HepG2 (cell line): ENCODE measurements around the gene STAP2. TPM values are rescaled to one million over a fixed set of nuclear protein-coding genes. Genes with fewer than 3 reads are reported as not detected.
A peak's percentile ranks its signal among the peaks of the same experiment; 100 is the strongest.

Experiments
- ARID3A ChIP-seq: IDR thresholded peaks from 2 replicates; pipeline ENCODE4 v1.6.1; 2012; ENCODE audit warnings: low read depth, low read length, improper control_type of control experiment
- CENPX ChIP-seq: sonication (generic); formaldehyde crosslinking; IDR thresholded peaks from 2 replicates; pipeline ENCODE4 v1.9.0; 2021; ENCODE audit warnings: mild to moderate bottlenecking, missing genetic modification reagents, moderate library complexity
- CREB3 ChIP-seq: sonication (generic); formaldehyde crosslinking; IDR thresholded peaks from 2 replicates; pipeline ENCODE4 v1.5.0; 2020; ENCODE audit warnings: missing genetic modification reagents
- EP300 ChIP-seq, 3 experiments: sonication (generic) in 1 of 3; formaldehyde crosslinking in 1 of 3; IDR thresholded peaks; 2 replicates each; pipeline versions ENCODE4 v1.5.1 to v1.6.1; 2011 to 2020; ENCODE audit warnings: low read depth in 2 of 3, low read length in 2 of 3, borderline replicate concordance in 1 of 3, improper control_type of control experiment in 1 of 3, mild to moderate bottlenecking in 1 of 3, missing genetic modification reagents in 1 of 3, moderate library complexity in 1 of 3
- FUBP1 ChIP-seq: sonication (generic); formaldehyde crosslinking; IDR thresholded peaks from 2 replicates; pipeline ENCODE4 v1.5.1; 2020; ENCODE audit warnings: missing genetic modification reagents, mild to moderate bottlenecking, borderline replicate concordance
- MED13 ChIP-seq: sonication (generic); formaldehyde crosslinking; IDR thresholded peaks from 2 replicates; pipeline ENCODE4 v1.5.0; 2020; ENCODE audit warnings: missing genetic modification reagents
- MTF1 ChIP-seq: sonication (generic); formaldehyde crosslinking; IDR thresholded peaks from 2 replicates; pipeline ENCODE4 v1.5.0; 2020; ENCODE audit warnings: missing genetic modification reagents
- NFKBIZ ChIP-seq: IDR thresholded peaks from 2 replicates; pipeline ENCODE4 v1.6.1; 2018; ENCODE audit warnings: missing genetic modification reagents, missing compliant biosample characterization
- PAWR ChIP-seq: sonication (generic); formaldehyde crosslinking; IDR thresholded peaks from 2 replicates; pipeline ENCODE4 v1.4.0; 2020; ENCODE audit warnings: missing genetic modification reagents, mild to moderate bottlenecking, borderline replicate concordance
- RNF2 ChIP-seq: fragments of 450-650 bp; conservative IDR thresholded peaks from 2 replicates; pipeline ENCODE4 v1.6.1; 2016; ENCODE audit warnings: low read depth
- SP4 ChIP-seq: sonication (generic); formaldehyde crosslinking; IDR thresholded peaks from 2 replicates; pipeline ENCODE4 v1.8.1; 2023; ENCODE audit warnings: mild to moderate bottlenecking, missing genetic modification reagents
- U2AF1 ChIP-seq: fragments of 200-400 bp; formaldehyde crosslinking; optimal IDR thresholded peaks from 2 replicates; pipeline ENCODE3; 2017; ENCODE audit warnings: mild to moderate bottlenecking, low read depth, low read length
- ZHX2 ChIP-seq, 2 experiments: sonication (generic) in 1 of 2; formaldehyde crosslinking in 1 of 2; IDR thresholded peaks; 2 replicates each; pipeline versions ENCODE4 v1.6.1 to v1.9.0; 2014 to 2022; ENCODE audit warnings: antibody characterized with exemption in 1 of 2, borderline replicate concordance in 1 of 2, inconsistent platforms in 1 of 2, low read depth in 1 of 2, missing genetic modification reagents in 1 of 2
- ZNF468 ChIP-seq: sonication (generic); formaldehyde crosslinking; IDR thresholded peaks from 2 replicates; pipeline ENCODE4 v1.8.0; 2022; ENCODE audit warnings: mild to moderate bottlenecking, moderate library complexity, missing genetic modification reagents
- ZNF589 ChIP-seq: sonication (generic); formaldehyde crosslinking; conservative IDR thresholded peaks from 2 replicates; pipeline ENCODE4 v1.8.0; 2022; ENCODE audit warnings: mild to moderate bottlenecking, moderate library complexity, missing genetic modification reagents
- ZNF790 ChIP-seq: sonication (generic); formaldehyde crosslinking; IDR thresholded peaks from 2 replicates; pipeline ENCODE4 v1.8.0; 2022; ENCODE audit warnings: missing genetic modification reagents, mild to moderate bottlenecking, borderline replicate concordance
- ZNF850 ChIP-seq: sonication (generic); formaldehyde crosslinking; conservative IDR thresholded peaks from 2 replicates; pipeline ENCODE4 v1.9.0; 2021; ENCODE audit warnings: mild to moderate bottlenecking, missing genetic modification reagents
- polyA plus RNA-seq, 8 experiments: library from polyadenylated mRNA; depleted of rRNA in 3 of 8; stranded (reverse) in 7 of 8; unstranded in 1 of 8; fragments of >200 nt; fragmentation: Illumina TruSeq in 4 of 8; extraction: Trizol in 4 of 8; gene quantifications; 2 replicates each; pipeline versions ENCODE4 v1.2.1 to v1.2.3, GENCODE V29; 2011 to 2016; ENCODE audit warnings: low read depth in 4 of 8, missing spikeins in 1 of 8, mixed read lengths in 1 of 8; ENCODE audit not compliant: insufficient read depth in 1 of 8
- total RNA-seq, 5 experiments: library from RNA; depleted of rRNA; stranded (reverse); fragments of >200 nt; fragmentation: Illumina TruSeq; extraction: Trizol; gene quantifications; 2 replicates each; pipeline ENCODE4 v1.2.3, GENCODE V29; 2016; ENCODE audit warnings: low read depth in 1 of 5

Gene STAP2
- total and polyA plus RNA-seq, 2 of the 13 experiments (the other 11 are each of a cell fraction or from before 2014, with no cell fraction given) = 39.0 to 43.7 TPM

- no peak for TF ChIP-seq ZHX2 (IDR thresholded peaks at IDR 0.05; ENCODE audit: low read depth)
- TF ChIP-seq ZHX2 (CRISPR knock-in tag; IDR thresholded peaks at IDR 0.05; ENCODE audit: borderline replicate concordance) = no peak
- TF ChIP-seq ZNF850 = no peak
- TF ChIP-seq NFKBIZ = no peak
- TF ChIP-seq ZNF790 (CRISPR knock-in tag) = no peak
- TF ChIP-seq ZNF589 (CRISPR knock-in tag) = no peak
- TF ChIP-seq FUBP1 = no peak
- no peak for TF ChIP-seq MED13 (CRISPR knock-in tag)
- TF ChIP-seq SP4 = peak; percentile 48; the same call in 1 of the 2 replicates
- no peak for TF ChIP-seq MTF1 (CRISPR knock-in tag)
- no peak for TF ChIP-seq PAWR (CRISPR knock-in tag)
- TF ChIP-seq CENPX = no peak
- TF ChIP-seq CREB3 = no peak
- TF ChIP-seq U2AF1 = no peak
- TF ChIP-seq RNF2 = no peak
- no peak for TF ChIP-seq ZNF468 (CRISPR knock-in tag)
- TF ChIP-seq EP300 (IDR thresholded peaks at IDR 0.05; ENCODE audit: low read depth in 2 of 2, low read length in 2 of 2) = 0 out of 4 replicates have a peak, but pooled peaks of 1 of the 2 experiments have one; percentile 23
- TF ChIP-seq EP300 (CRISPR knock-in tag; IDR thresholded peaks at IDR 0.05; ENCODE audit: borderline replicate concordance) = no peak
- no peak for TF ChIP-seq ARID3A
Observed at GRCh38 chr19:4385291-4386040, 46.8 kb upstream of the STAP2 start (continued).
